Heart left ventricle (tissue), 13 donors: ENCODE results near the gene RBSN.

Experiments
- POLR2A ChIP-seq, 2 donors: fragments of 450-650 bp; IDR thresholded peaks; one replicate each; pipeline ENCODE4 v1.6.1; 2017; ENCODE audit warnings: antibody characterized with exemption in 2 of 2, mild to moderate bottlenecking in 2 of 2, moderate library complexity in 2 of 2
- TF ChIP-seq, protein P1 (sequence below), 12 donors: fragments of 200-600 bp; sonication (generic) in 4 of 12; IDR thresholded peaks; one replicate each; pipeline versions ENCODE4 v1.5.0 to v1.8.0; 2018 to 2022; ENCODE audit warnings: antibody characterized with exemption in 12 of 12, mild to moderate bottlenecking in 5 of 12
- donor health status: ischemic (EF 13 %, LVEDD 7.1; RV severe dilation, severe dysfunction).
- donor health status: DM: no; HTN: yes; CAD: no.
- donor health status: DM: no; HTN: no; CAD: no.
- donor health status: ischemic (EF 25% LVEDD 6.9; RV normal size, moderate dysfunction).
- donor health status: ischemic (EF 25% LVEDD 5.7; RV mildly dilated, moderate dysfunction).
- donor health status: ischemic (EF 35%, LVEDD 5.7; RV mildly dilated, moderate dysfunction).
- donor health status: nonischemic (EF 11% LVEDD 7.7; RV severe dilation, severe dysfunction).
- donor health status: DM: yes; HTN: yes; CAD: no.
- donor health status: PGD.
- donor health status: ischemic (EF 29% LVEDD 5.4; RV normal size, mild dysfunction).
- donor health status: nonischemic (EF 23%, LVEDD 6.1; RV moderate dilation, normal function).

- TF ChIP-seq, protein P1, sequence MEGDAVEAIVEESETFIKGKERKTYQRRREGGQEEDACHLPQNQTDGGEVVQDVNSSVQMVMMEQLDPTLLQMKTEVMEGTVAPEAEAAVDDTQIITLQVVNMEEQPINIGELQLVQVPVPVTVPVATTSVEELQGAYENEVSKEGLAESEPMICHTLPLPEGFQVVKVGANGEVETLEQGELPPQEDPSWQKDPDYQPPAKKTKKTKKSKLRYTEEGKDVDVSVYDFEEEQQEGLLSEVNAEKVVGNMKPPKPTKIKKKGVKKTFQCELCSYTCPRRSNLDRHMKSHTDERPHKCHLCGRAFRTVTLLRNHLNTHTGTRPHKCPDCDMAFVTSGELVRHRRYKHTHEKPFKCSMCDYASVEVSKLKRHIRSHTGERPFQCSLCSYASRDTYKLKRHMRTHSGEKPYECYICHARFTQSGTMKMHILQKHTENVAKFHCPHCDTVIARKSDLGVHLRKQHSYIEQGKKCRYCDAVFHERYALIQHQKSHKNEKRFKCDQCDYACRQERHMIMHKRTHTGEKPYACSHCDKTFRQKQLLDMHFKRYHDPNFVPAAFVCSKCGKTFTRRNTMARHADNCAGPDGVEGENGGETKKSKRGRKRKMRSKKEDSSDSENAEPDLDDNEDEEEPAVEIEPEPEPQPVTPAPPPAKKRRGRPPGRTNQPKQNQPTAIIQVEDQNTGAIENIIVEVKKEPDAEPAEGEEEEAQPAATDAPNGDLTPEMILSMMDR (IDR thresholded peaks at IDR 0.05) = no peak
- no peak for TF ChIP-seq POLR2A (IDR thresholded peaks at IDR 0.05)
Measured at GRCh38 chr3:15045667-15046066, 53.3 kb downstream of the RBSN start.
